HCT116 (cell line): ENCODE results near the gene MYO1B. TPM values are rescaled to one million over a fixed set of nuclear protein-coding genes. Genes with fewer than 3 reads are reported as not detected.

Experiments used
- ATAC-seq: fragments of 200-7000 bp; cut with Tn5 transposase; 2 replicates; pipeline ENCODE4 v1.9.1; 2020; ENCODE audit warnings: mild to moderate bottlenecking, moderate library complexity
- BruUV-seq: library from RNA; stranded (reverse); fragments of 400-500 nt; replicated peaks from 2 replicates; lab custom pipeline; 2021; lab: Mats Ljungman, UMichigan
- CTCF ChIA-PET: fragments of 300-600 bp; sonication (Branson Sonifier 250); formaldehyde crosslinking; loops from one replicate; lab custom pipeline; 2021; ENCODE audit warnings: antibody characterized with exemption; lab: Charles Lee
- POLR2A ChIA-PET: fragments of 300-600, 350-600 bp; sonication (Branson Sonifier 250); formaldehyde crosslinking; loops from one replicate; lab custom pipeline; 2021; ENCODE audit warnings: antibody characterized with exemption; lab: Charles Lee
- RAD21 ChIA-PET, 2 experiments: fragments of 300-600 bp; sonication (Branson Sonifier 250); formaldehyde crosslinking; loops; one replicate each; lab custom pipeline; 2023; ENCODE audit warnings: low total read pairs in 2 of 2; ENCODE audit not compliant: uncharacterized antibody in 2 of 2, unreplicated experiment in 2 of 2, low non-redundant PET in 1 of 2; lab: Charles Lee
- DNase-seq: peaks from one replicate; pipeline ENCODE4 v3.0.0-alpha.2; 2010; ENCODE audit warnings: low read depth, low spot score
- H2AFZ ChIP-seq: fragments of 200-600 bp; shearing (Covaris generic), sonication (generic); 2 replicates; pipeline ENCODE4 v1.6.1; 2017; ENCODE audit warnings: low read depth, mixed run types, mixed read lengths, antibody characterized with exemption, low read length; ENCODE audit not compliant: poor library complexity, severe bottlenecking
- H3K27ac ChIP-seq: 2 replicates; pipeline ENCODE4 v1.5.1; 2012; ENCODE audit warnings: low read depth, low read length
- H3K27me3 ChIP-seq: fragments of 200-600 bp; sonication (generic); 2 replicates; pipeline ENCODE4 v1.6.1; 2016; ENCODE audit warnings: mixed run types, low read length, mixed read lengths; ENCODE audit not compliant: insufficient read depth
- H3K36me3 ChIP-seq, 2 experiments: fragments of 200-500 bp in 1 of 2; fragments of 200-600 bp in 1 of 2; sonication (Bioruptor generic) in 1 of 2; sonication (generic) in 1 of 2; 2 replicates each; pipeline versions ENCODE4 v1.5.1 to v1.6.1; 2014 to 2016; ENCODE audit warnings: low read length in 2 of 2, inconsistent platforms in 1 of 2, mixed read lengths in 1 of 2, mixed run types in 1 of 2; ENCODE audit not compliant: insufficient read depth in 2 of 2, control insufficient read depth in 1 of 2
- H3K4me1 ChIP-seq, 2 experiments: fragments of 200-600 bp in 1 of 2; sonication (generic) in 1 of 2; 2 replicates each; pipeline versions ENCODE4 v1.5.1 to v1.6.1; 2012 to 2017; ENCODE audit warnings: low read length in 2 of 2, inconsistent platforms in 1 of 2, mild to moderate bottlenecking in 1 of 2, mixed read lengths in 1 of 2, mixed run types in 1 of 2, moderate library complexity in 1 of 2; ENCODE audit not compliant: insufficient read depth in 2 of 2, control insufficient read depth in 1 of 2
- H3K4me2 ChIP-seq: fragments of 200-600 bp; sonication (generic); 2 replicates; pipeline ENCODE4 v1.6.1; 2017; ENCODE audit warnings: mixed run types, low read length, mixed read lengths
- H3K4me3 ChIP-seq, 2 experiments: fragments of 200-600 bp in 1 of 2; sonication (generic) in 1 of 2; replicated peaks in 1 of 2; 2 replicates each; pipeline ENCODE4 v1.5.1; 2011 to 2016; ENCODE audit warnings: low read length in 2 of 2, control low read depth in 1 of 2, low read depth in 1 of 2, mild to moderate bottlenecking in 1 of 2, mixed read lengths in 1 of 2, mixed run types in 1 of 2
- H3K79me2 ChIP-seq: fragments of 200-600 bp; sonication (generic); 2 replicates; pipeline ENCODE4 v1.6.1; 2017; ENCODE audit warnings: mild to moderate bottlenecking, mixed run types, low read length, moderate library complexity, mixed read lengths; ENCODE audit not compliant: insufficient read depth
- H3K9ac ChIP-seq: fragments of 200-600 bp; sonication (generic); 2 replicates; pipeline ENCODE4 v1.6.1; 2016; ENCODE audit warnings: low read length, mixed read lengths
- H3K9me2 ChIP-seq: fragments of 200-600 bp; sonication (generic), shearing (Covaris generic); 2 replicates; pipeline ENCODE4 v1.6.1; 2017; ENCODE audit warnings: mixed run types, mild to moderate bottlenecking, moderate library complexity; ENCODE audit not compliant: insufficient read depth
- H3K9me3 ChIP-seq, 2 experiments: fragments of 200-500 bp in 1 of 2; fragments of 200-600 bp in 1 of 2; sonication (Bioruptor generic) in 1 of 2; sonication (generic) in 1 of 2; 2 replicates each; pipeline ENCODE4 v1.6.1; 2014 to 2017; ENCODE audit warnings: low read length in 2 of 2, mixed read lengths in 2 of 2, inconsistent platforms in 1 of 2, low read depth in 1 of 2, mild to moderate bottlenecking in 1 of 2, mixed run types in 1 of 2, moderate library complexity in 1 of 2; ENCODE audit not compliant: control insufficient read depth in 1 of 2, insufficient read depth in 1 of 2
- H4K20me1 ChIP-seq: fragments of 200-600 bp; sonication (generic), shearing (Covaris generic); 2 replicates; pipeline ENCODE4 v1.6.1; 2017; ENCODE audit warnings: mixed run types, mild to moderate bottlenecking, moderate library complexity; ENCODE audit not compliant: insufficient read depth
- CTCF ChIP-seq, 3 experiments: fragments of 200-600 bp in 1 of 3; sonication (generic) in 1 of 3; IDR thresholded peaks in 2 of 3; conservative IDR thresholded peaks in 1 of 3; 2 replicates each; pipeline ENCODE4 v1.5.1; 2012 to 2017; ENCODE audit warnings: low read depth in 2 of 3, low read length in 2 of 3, antibody characterized with exemption in 1 of 3, borderline replicate concordance in 1 of 3, control low read depth in 1 of 3, mild to moderate bottlenecking in 1 of 3, mixed read lengths in 1 of 3, mixed run types in 1 of 3, moderate library complexity in 1 of 3; ENCODE audit not compliant: insufficient read depth in 1 of 3
- EGR1 ChIP-seq: IDR thresholded peaks from 2 replicates; pipeline ENCODE4 v1.6.1; 2012; ENCODE audit warnings: low read depth
- EZH2 ChIP-seq: fragments of 200-600 bp; sonication (generic); IDR thresholded peaks from 2 replicates; pipeline ENCODE4 v1.6.1; 2017; ENCODE audit warnings: antibody characterized with exemption, mixed run types
- EZH2phosphoT487 ChIP-seq: fragments of 200-600 bp; IDR thresholded peaks from 2 replicates; pipeline ENCODE4 v1.6.1; 2018; ENCODE audit warnings: antibody characterized with exemption, borderline replicate concordance
- RAD21 ChIP-seq: IDR thresholded peaks from 2 replicates; pipeline ENCODE4 v1.6.1; 2012; ENCODE audit warnings: low read depth, mild to moderate bottlenecking
- SP1 ChIP-seq: IDR thresholded peaks from 2 replicates; pipeline ENCODE4 v1.6.1; 2012; ENCODE audit warnings: low read depth
- TCF7L2 ChIP-seq: IDR thresholded peaks from 2 replicates; pipeline ENCODE4 v1.7.0; 2011; ENCODE audit warnings: borderline replicate concordance, inconsistent platforms; ENCODE audit not compliant: insufficient read depth, insufficient read length; ENCODE audit errors: extremely low read depth
- YY1 ChIP-seq: IDR thresholded peaks from 2 replicates; pipeline ENCODE4 v1.6.1; 2011; ENCODE audit warnings: low read length, low read depth, moderate library complexity, mild to moderate bottlenecking; ENCODE audit not compliant: insufficient replicate concordance; ENCODE audit errors: extremely low read depth
- ZNF274 ChIP-seq: fragments of 200-500 bp; sonication (Bioruptor generic); IDR thresholded peaks from 2 replicates; pipeline ENCODE4 v1.6.1; 2014; ENCODE audit warnings: mild to moderate bottlenecking, low read depth, low read length, inconsistent platforms
- intact Hi-C: fragments of 100-400 bp; cut with micrococcal nuclease; formaldehyde crosslinking; loops from 2 replicates; pipeline ENCODE4 v1.10.0; 2022
- total RNA-seq: library from RNA; stranded (reverse); gene quantifications from one replicate; pipeline ENCODE4 v1.2.1, GENCODE V29; 2021; ENCODE audit not compliant: unreplicated experiment
- TF ChIP-seq, protein P1 (sequence below): IDR thresholded peaks from 2 replicates; pipeline ENCODE4 v1.6.1; 2012
- TF ChIP-seq, protein P2 (sequence below): IDR thresholded peaks from 2 replicates; pipeline ENCODE4 v1.6.1; 2012; ENCODE audit warnings: low read depth

MYO1B gene
- total RNA-seq, 1 experiment from 2014 or later, result 51.7 TPM

DNA sequence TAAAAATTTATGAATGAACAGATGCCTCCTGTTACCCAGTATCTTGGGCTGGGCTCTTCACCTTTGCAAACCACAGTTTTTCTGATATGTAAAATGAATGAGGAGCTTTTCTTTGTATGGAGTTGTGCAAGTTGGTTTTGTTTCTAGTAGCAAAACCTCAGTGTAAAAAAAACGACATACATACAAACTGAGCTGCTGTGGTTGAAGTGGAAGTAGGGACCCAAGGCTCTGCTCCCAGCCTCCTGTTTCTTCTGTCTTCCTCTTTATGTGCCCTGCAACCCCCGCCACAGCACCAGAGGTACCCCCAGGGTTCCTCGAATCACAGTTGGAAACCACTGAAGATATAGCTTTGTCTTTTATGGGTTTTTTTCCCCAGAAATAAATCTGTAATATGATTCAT lies 118.1 kb downstream of the MYO1B start:
- no TSS peak for BruUV-seq
- H4K20me1 ChIP-seq, result no peaks in the 10 kb centered on the region
- intact Hi-C loops, result no loop called here
- no peaks in the 10 kb centered on the region for H3K9me3 ChIP-seq
- POLR2A ChIA-PET, result no interaction called here
- RAD21 ChIA-PET, result no interaction called here
- no peak for DNase-seq
- ATAC-seq, result no peak
- no peaks in the 10 kb centered on the region for H3K9me2 ChIP-seq
- no peak overlapping the region for H3K4me2 ChIP-seq
- no peak overlapping the region for H3K4me3 ChIP-seq
- H3K36me3 ChIP-seq, result no peaks in the 10 kb centered on the region
- H3K27ac ChIP-seq, result no peak overlapping the region
- peaks cover 0 to 4% of the 10 kb centered on the region in 2 experiments; a peak in 1 of 4 replicates for H3K4me1 ChIP-seq
- H3K27me3 ChIP-seq, result no peaks in the 10 kb centered on the region
- H2AFZ ChIP-seq, result no peak overlapping the region
- H3K79me2 ChIP-seq, result no peaks in the 10 kb centered on the region
- TF ChIP-seq EZH2 (no peak), EZH2phosphoT487 (no peak), SP1 (no peak), TCF7L2 (no peak), ZNF274 (no peak), CTCF (IDR thresholded peaks at IDR 0.05 in 2 of 3, conservative IDR thresholded peaks at IDR 0.05 in 1 of 3; ENCODE audit: borderline replicate concordance in 1 of 3, insufficient read depth in 1 of 3, low read depth in 2 of 3, low read length in 2 of 3) (no peak), EGR1 (no peak), YY1 (no peak), RAD21 (no peak)
- TF ChIP-seq, protein P1, sequence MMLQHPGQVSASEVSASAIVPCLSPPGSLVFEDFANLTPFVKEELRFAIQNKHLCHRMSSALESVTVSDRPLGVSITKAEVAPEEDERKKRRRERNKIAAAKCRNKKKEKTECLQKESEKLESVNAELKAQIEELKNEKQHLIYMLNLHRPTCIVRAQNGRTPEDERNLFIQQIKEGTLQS, result no peak
- TF ChIP-seq, protein P2, sequence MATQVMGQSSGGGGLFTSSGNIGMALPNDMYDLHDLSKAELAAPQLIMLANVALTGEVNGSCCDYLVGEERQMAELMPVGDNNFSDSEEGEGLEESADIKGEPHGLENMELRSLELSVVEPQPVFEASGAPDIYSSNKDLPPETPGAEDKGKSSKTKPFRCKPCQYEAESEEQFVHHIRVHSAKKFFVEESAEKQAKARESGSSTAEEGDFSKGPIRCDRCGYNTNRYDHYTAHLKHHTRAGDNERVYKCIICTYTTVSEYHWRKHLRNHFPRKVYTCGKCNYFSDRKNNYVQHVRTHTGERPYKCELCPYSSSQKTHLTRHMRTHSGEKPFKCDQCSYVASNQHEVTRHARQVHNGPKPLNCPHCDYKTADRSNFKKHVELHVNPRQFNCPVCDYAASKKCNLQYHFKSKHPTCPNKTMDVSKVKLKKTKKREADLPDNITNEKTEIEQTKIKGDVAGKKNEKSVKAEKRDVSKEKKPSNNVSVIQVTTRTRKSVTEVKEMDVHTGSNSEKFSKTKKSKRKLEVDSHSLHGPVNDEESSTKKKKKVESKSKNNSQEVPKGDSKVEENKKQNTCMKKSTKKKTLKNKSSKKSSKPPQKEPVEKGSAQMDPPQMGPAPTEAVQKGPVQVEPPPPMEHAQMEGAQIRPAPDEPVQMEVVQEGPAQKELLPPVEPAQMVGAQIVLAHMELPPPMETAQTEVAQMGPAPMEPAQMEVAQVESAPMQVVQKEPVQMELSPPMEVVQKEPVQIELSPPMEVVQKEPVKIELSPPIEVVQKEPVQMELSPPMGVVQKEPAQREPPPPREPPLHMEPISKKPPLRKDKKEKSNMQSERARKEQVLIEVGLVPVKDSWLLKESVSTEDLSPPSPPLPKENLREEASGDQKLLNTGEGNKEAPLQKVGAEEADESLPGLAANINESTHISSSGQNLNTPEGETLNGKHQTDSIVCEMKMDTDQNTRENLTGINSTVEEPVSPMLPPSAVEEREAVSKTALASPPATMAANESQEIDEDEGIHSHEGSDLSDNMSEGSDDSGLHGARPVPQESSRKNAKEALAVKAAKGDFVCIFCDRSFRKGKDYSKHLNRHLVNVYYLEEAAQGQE, result no peak
- CTCF ChIA-PET, result no interaction called here
- no peak overlapping the region for H3K9ac ChIP-seq
